Measurements from ENCODE around the gene SLC46A2.

Gene SLC46A2, protein sequence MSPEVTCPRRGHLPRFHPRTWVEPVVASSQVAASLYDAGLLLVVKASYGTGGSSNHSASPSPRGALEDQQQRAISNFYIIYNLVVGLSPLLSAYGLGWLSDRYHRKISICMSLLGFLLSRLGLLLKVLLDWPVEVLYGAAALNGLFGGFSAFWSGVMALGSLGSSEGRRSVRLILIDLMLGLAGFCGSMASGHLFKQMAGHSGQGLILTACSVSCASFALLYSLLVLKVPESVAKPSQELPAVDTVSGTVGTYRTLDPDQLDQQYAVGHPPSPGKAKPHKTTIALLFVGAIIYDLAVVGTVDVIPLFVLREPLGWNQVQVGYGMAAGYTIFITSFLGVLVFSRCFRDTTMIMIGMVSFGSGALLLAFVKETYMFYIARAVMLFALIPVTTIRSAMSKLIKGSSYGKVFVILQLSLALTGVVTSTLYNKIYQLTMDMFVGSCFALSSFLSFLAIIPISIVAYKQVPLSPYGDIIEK

DNA sequence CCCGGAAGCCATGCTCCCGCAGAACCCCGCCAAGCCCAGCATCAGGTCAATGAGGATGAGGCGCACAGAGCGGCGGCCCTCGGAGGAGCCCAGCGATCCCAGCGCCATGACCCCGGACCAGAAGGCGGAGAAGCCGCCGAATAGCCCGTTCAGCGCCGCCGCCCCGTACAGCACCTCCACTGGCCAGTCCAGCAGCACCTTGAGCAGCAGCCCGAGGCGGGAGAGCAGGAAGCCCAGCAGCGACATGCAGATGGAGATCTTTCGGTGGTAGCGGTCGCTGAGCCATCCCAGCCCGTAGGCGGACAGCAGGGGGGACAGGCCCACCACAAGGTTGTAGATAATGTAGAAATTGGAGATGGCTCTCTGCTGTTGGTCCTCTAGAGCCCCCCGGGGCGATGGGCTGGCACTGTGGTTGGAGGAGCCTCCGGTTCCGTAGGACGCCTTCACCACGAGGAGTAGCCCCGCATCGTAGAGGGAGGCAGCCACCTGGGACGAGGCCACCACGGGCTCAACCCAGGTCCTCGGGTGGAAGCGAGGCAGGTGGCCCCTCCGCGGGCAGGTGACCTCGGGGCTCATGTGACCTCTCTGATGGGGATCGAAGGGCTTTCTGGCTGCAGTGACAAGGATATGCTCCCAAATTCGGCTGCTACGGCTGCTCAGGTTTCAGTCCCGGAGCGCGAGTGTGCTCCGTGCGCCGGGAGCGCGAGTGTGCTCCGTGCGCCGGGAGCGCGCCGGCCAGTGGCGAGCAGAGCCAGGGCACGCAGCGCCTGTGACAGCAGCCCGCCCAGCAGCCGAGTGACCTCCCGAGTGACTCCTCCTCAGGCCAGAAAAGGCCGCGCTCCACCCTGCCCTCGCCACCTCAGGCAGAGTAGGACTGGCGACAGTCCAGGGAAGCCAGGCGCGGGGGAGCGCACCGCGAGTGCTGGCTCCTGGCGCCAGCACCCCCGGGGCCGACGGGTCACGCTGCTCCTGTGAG is at the start of gene SLC46A2:
Gene SLC46A2 (minus strand): TSS at position 771 of the 976 bp plus-strand sequence. CDS start 195 bp downstream, at position 576.
- no peak for DNase-seq

DNA sequence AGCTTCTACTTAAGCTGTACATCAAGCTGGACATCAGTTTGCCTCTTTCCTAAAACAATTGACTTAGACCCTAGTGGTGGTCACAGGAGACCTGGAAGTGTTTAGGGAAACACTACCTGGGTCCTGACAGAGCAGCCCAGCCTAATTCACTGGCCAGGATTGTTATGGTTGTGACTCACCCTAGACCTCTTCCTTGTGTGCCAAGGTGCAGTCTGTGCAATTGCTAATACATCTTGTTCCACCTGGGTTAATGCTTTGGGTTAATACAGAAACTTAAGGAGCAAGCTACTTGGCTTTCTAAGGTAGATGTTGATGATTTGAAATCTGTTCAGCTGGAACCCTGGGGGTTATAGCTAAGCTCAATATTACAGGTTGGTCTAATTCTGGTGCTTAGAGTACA is 48.7 kb upstream of the SLC46A2 start:
- DNase-seq = no peak

DNA sequence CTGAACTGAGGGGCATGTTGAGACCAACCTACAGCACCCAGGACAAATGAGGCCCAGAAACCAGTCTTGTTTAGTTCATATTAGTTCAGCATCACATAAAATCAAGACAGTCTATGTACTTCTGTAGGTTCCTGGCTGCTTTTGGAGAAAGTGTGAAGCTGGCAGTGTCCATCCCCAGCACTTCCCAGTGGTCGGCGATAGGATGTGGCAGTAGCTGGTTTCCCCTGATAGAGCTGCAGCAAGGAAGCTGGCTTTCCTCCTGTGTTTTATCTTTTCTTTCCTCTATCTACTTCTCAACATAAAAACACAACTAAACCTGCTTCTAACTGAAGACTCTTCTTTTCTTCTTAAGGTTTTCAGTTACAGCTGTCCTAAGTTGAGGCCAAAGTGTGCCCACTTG is 43.0 kb upstream of the SLC46A2 start:
- DNase-seq = no peak

DNA sequence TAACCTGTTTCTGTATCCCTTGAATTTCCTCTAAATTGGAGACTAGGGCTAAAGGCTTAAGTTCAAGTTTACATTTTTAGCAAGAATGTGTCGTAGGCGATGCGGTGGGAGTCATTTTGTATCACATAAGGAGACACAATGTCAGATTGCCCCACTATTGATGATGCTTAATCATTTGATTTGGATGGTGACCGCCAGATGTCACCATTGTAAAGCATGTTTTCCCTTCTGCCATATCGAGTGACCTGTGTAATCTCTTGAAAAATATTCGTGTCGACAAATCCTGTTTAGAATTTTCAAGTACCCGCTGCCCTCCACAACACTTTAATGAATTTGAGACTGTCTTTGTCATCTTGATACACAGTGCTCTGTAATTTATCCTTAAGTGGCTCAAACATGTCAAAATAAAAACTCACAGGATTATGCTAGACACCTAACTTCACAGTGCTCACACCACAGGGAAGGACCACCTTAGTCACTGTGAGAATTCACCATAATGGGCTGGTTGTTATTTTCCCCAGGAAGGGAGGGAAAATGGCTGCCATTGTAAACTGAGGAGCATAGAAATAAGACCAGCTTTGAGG is 34.5 kb upstream of the SLC46A2 start:
- peak; percentile 38 for DNase-seq

DNA sequence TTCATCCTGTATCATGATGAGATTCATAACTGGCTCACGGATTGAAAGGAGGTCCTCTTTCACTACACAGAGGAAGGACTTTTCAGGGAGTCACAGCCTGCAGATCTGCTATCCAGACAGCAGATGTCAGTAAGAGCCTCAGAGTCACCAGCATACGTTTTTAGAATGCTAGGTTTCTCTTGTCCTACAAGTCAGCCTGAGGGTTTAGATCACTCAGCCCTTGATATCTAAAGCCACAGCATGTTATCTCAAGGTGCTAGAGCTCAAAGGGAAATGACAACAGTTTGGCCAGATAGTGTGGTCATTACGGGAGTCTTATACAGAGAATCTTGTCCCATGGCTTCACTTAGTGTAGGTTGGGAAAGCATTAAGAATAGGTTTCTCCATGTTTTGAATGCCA is 30.9 kb upstream of the SLC46A2 start:
- no peak for DNase-seq

DNA sequence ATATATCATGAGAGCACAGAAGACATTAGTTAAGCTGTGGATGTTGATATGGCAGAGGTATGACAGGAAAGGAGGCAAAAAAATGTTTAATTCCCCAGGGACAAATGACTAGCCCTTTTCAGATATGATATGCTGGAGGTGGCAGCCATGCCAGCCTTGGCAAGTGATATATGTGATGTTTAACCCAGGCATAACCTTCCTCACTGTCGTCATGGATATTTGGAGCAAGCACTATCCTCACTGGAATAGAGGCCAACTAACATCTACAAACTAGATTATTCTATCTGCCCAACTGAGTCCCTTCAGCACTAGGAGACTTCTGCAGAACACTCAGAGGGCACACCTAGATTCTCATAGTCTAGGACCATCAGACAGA is 27.3 kb upstream of the SLC46A2 start:
- DNase-seq = no peak

DNA sequence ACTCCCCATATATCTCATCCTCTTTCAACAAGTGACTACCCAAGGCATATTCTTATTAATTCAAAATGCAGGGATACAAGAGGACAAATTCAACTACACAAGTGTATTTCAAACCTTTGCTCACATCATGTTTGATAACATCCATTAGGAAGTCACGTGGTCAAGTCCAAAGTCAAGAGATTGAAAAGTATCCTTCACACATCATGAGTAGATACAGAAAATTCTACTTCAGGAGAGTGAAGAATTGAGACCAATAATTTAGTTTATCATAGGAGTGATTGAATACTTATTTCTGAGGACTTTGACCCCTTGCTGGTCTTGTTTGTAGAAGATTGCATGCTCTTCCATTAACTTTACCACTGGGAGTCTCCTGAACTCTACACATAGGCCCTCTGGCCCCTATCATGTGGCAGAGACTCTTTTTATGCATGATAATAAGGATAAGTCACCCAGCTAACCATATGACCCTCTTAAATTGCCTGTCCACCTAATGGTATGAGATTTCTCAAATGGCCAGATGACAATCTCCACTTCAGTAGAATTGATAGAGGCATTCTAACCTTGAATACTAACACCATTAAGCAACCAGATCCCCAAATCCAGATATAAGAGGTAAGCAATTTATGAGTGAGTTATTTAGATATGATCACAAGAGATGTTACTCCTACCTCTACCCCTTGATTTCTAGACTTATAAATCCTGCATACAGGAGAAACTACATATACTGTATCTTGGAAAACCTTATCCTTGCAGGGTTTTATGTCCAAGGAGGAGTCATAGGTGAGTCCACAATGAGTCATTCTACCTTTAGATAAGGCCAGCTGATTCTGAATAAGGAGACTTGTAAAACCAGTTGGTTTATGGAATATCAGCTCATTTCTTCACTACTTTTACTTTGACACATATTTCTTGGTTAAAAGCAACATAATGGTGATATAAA is 26.6 kb upstream of the SLC46A2 start:
- DNase-seq = no peak

DNA sequence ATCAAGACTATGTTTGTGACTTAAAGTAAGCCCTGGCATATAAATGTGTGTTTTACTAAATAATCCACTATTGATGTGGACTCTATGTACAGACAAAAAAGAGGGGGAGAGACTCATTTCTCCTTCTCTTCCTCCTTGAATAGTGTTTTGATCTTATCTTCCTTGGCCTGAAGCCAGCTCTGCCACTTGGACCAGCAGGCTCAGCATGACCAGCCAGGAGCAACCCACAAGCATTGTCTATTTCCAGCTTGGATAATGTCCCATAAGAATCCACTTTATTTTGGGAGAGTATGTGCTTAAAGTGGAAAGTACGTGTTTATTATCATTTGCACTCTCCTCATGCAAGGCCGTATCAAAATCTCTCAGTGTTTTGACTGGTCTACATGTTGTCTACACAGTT is 23.8 kb upstream of the SLC46A2 start:
- no peak for DNase-seq

DNA sequence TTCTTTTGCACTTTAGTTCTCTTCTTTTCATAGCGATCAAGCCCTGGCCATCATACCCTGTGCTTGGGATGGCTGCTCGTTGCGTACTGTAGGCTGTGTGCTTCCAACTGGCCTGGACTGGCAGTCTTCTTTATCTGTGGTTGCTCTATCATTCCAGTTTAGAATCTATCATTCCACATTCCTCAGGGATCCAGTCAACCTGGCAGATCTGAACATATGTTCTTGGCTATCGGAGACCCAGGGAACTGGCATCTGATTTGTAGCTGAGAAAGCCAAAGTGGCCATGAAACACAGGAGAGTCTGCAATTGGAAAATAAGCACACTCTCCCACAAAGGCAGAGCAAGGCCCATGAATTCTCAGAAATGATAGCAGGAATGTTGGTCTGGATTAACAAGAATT is 22.6 kb upstream of the SLC46A2 start:
- DNase-seq = no peak

DNA sequence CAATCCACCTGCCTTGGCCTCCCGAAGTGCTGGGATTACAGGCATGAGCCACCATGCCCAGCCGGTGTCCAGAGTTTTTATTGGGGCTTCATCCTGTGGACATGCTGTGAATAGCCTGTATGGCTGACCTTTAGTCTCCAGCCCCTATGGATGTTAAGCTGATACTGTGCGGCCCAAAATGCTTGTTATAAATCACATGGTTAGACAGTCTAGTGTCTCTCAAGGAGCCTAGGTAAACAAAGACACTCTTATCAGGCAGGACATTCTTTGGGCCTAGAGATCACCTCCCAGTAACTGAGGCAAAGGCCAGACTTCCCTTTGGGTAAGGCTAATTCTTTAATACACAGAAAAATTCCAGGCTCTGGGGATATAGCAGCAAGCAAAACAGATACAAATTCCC is 22.0 kb upstream of the SLC46A2 start:
- DNase-seq = no peak

DNA sequence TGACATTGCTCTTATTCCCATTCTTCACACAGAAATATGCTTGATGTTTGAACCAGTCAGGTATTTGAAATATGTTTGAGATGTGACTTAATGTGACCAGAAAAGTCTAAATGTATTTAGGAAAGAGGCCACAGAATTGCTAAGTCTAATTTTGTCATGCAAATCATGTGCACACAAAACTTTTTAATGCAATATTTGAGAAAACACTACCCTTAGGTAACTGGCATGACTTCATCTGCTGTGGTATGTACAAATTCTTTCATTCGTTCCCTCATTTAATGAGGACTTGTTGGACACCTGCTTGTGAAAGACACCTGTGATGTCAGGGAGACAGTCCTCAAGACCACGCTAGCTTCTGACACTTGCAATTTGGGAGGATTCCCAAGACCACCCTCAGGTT is 21.1 kb upstream of the SLC46A2 start:
- no peak for DNase-seq

DNA sequence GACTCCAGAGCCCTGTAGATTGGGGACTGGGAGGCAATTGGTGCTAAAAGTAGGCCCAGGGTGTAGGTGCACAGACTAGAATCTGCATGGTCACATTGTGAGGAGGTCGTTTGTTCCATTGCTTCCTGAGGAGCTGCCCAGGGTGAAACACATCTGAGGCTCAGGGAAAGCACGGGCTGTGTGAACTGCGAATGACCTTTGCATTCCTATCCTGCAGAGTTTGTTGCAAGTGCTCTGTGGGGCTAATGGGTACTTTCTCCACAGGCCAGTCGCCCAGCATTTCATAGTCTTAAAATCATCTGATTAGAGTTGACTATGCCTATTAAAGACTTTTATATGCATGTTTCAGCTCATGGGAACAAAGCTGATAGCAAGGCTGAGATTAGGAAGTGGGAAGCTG is 14.4 kb upstream of the SLC46A2 start:
- DNase-seq = no peak

DNA sequence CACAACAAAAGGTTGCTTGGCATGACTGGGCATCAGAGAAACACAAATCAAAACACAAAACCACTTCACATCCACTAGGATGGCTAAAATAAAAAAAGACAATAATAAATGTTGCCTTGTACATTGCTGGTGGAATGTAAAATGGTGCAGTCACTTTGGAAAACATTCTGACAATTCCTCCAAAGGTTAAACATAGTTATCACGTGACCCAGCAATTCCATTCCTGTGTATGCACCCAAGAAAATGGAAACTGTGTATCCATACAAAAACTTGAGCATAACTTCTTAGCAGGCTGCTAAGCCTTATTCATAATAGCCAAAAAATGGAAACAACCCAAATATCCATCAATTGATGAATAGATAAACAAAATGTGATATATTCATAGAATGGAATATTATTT is 10.2 kb upstream of the SLC46A2 start:
- DNase-seq = no peak

DNA sequence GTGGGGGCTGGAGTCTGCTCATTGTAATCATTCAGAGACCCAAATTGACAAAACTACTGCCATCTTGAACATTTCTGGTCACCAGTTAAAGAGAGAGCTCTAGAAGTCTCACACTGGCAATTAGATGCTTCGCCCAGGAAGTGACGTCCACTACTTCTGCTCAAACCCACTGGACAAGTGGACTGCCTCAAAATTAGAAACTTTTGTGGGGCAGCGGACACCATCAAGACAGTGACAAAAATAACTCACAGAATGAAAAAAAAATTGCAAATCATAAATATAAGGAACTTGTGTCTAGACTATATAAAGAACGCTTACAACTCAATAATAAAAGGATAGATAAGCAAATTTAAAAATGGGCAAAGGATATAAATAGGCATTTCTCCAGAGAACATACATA is 9.8 kb upstream of the SLC46A2 start:
- no peak for DNase-seq

DNA sequence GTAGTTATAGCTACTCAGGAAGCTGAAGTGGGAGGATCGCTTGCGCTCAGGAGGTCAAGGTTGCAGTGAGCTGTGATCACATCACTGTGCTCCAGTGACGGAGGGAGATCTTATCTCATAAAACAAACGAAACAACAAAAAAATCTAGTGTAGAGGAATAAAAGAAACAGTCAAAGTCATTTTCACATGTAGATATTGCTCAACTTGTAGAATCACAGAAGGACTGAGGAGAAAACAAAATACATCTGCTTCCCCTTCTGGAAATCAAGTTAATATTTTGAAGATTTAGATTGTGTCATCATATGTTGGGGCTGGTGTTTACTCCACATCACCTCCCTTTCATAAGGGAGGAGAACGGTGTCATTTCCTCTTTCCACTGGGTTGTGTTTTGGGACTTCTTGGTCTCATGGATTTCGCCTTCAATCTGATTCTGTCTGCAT is 8.2 kb upstream of the SLC46A2 start:
- no peak for DNase-seq

DNA sequence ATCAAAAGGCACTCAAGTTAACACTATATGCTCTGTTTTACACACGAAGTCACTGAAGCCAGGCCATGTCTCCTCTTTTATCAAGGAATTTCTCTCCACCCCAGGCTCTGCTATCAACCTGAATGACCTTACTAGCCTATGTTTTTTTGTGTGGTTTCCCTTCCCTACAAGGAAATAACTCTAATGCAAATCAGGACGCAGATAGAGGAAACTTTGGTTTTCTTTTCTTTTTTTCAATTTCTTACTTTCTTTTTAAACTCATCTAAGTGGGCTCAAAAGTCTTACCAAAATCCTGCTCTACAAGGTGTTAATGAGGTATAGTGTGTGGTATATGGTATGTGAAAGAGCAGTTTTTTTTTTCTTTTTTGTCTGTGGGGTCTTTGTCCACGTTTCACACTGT is 5.5 kb upstream of the SLC46A2 start:
- DNase-seq = no peak

DNA sequence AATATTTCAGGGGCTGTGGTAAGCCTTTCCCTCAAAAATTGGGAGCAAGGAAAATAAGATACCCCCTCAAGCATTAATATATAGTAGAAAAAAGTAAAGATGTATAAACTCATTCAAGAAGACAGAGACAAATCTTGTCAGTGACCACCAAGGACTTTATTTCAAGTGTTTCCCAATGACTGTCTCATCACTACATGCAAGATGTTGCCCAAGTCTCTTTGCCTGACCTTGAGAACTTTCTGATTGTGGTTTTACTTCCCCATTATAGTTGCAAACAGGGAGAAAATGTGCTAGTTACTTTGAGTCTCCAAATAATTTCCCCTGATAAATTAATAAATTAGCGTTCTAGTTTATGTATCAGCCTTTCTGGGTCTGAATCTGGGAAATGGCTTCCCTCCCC is 4.0 kb upstream of the SLC46A2 start:
- DNase-seq = no peak

DNA sequence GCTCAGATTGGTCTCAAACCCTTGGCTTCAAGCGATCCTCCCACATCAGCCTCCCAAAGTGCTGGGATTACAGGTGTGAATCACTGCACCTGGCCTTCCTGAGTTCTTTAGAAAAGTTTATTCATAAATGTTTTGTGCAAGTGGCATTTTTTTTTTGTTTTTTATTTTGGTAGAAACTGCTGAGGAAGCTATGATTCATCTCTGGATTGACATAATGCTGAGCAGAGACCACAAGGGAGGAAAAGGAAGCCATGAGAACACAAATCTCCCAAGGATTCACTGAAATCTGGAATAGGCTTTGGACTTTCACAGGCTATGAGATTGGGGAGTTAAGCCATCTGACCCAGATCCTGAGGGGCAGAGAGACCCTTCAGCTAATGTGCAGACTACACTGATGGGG is 3.4 kb upstream of the SLC46A2 start:
- no peak for DNase-seq

DNA sequence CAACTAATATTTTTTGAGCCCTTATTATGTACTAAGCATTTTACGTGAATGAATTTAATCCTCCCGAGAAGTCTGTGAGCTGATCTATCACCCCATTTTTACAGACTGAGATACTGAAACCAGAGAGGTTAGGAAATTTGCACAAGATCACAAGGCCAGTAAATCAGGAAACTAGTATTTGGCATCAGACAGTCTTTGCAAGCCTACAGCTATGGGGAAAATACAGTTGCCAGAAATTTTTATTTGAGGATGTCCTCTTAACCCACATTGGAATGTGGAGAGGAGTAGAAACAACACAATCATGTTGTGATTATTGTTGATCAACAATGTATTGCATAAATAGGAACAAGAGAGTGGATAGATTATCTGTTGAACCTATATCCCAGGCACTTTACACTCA is 2.3 kb upstream of the SLC46A2 start:
- no peak for DNase-seq

DNA sequence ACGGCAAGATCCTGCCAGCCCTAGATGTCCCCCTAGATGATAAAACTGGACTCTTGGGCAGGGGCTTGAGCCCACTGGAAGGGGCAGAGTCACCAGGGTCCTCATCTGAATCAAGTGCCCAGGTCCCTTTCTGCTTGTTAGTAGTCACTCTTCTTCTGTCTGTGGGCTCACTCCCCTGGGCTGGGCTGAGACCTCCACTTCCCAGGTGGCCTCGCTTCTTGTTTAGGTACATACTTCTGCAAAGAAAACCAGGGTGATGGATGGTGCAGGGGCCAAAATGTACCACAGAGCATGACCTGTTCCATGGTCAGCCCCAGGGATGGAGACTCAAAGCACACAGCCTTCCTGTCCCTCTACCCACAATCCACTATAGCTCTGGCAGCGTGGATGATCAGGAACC is 845 bp upstream of the SLC46A2 start:
- DNase-seq = no peak

DNA sequence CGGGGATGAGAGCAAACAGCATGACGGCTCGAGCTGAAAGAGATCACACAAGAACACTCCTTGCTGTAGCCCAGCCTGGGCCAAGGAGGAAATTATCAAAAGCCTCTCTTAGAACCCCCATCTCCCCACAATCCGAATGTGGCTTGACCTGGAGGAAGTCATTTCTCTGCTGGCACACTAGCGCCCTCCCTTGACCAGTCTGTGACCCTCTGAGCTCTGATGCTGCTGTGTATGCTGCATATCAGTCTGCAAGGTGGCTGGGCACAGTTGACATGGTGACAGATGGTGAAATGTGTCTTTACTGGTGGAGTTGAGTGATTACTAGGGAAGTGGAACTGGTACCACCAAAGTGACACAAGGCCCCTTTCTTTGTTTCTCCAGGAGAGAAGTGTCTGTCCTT is 3.3 kb downstream of the SLC46A2 start:
- no peak for DNase-seq

DNA sequence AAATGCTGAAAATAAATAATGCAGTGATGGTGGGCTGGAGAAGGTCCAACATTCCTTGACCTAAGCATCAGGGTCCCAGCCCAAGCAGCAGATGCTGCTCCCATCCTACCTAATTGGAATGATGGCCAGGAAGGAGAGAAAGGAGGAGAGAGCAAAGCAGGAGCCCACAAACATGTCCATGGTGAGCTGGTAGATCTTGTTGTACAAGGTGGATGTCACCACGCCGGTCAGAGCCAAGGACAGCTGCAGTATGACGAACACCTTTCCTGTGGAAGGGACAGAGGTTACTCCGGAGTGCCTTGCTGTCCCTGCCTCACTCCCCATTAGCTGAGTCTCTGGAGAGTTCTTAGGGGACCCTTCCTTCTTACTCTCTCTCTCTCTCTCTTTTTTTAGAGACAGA is 4.3 kb downstream of the SLC46A2 start:
- no peak for DNase-seq
